ENCODE measurements around the gene TYK2. TPM values are rescaled to one million over a fixed set of nuclear protein-coding genes. Genes with fewer than 3 reads are reported as not detected.
A peak's percentile ranks its signal among the peaks of the same experiment; 100 is the strongest.

Gene TYK2
- total and polyA plus RNA-seq, 9 of the 15 experiments (the other 6 are each of a cell fraction or from before 2014, with no cell fraction given) = 15.0 to 182 (median 85.9) TPM

DNA sequence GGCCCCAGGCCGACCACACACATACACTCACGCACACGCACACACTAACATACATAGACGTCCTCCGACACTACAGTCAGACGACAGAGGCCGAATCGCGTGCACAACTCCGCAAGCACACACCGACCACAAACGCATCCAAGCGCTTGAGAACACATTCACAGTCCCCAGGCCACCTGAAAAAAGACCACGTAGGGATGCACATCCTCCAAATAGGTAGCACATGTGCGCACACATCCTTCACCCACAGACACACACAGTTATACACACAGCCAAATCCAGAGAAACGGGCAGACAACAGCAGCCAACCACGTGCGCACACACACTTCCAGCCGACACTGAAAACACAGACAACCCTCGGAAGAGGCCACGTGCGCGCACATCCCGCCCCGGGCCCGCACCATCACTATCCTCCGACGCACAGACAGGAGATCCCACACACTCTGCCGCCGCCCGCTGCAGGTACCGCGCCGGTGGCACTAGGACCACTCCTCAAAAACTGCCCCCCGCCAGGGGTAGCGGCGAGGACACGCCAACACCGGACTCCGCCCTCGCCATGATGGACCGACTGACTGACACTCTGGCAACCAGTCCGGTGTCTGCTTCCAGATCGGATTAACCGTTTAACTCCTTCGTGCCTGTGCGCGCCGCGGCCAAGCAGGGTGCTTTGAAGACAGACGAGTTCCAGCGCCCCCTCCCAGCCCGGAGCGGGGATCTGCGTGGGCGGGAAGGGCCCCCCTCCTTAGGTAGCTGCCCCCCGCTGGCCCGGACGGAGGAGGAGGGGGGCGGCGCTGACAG, 39.5 kb upstream of the TYK2 start (continued):
- TF ChIP-seq PHF8 (IDR thresholded peaks at IDR 0.05; ENCODE audit: borderline replicate concordance, low read length) = peak; percentile 55; the same call in 1 of the 2 replicates
- TF ChIP-seq GTF2F1 (IDR thresholded peaks at IDR 0.05; ENCODE audit: low read depth, low read length) = no peak
- TF ChIP-seq SREBF1 (IDR thresholded peaks at IDR 0.05; ENCODE audit: borderline replicate concordance, low read depth, low read length) = no peak
- peak; percentile 50 for TF ChIP-seq GABPB1 (CRISPR knock-in tag; IDR thresholded peaks at IDR 0.05)
- TF ChIP-seq CSDE1 (IDR thresholded peaks at IDR 0.05) = peak in 1 of 2 experiments; percentile 87; a peak in 3 of 4 replicates
- TF ChIP-seq SAP30 (IDR thresholded peaks at IDR 0.05; ENCODE audit: borderline replicate concordance, insufficient read depth, low read depth, low read length, poor library complexity, severe bottlenecking) = peak; percentile 92
- peak; percentile 64 for TF ChIP-seq CREM (IDR thresholded peaks at IDR 0.05; ENCODE audit: low read depth)
- TF ChIP-seq POLR2A (conservative IDR thresholded peaks at IDR 0.05) = peak; percentile 85
- TF ChIP-seq, protein P1, sequence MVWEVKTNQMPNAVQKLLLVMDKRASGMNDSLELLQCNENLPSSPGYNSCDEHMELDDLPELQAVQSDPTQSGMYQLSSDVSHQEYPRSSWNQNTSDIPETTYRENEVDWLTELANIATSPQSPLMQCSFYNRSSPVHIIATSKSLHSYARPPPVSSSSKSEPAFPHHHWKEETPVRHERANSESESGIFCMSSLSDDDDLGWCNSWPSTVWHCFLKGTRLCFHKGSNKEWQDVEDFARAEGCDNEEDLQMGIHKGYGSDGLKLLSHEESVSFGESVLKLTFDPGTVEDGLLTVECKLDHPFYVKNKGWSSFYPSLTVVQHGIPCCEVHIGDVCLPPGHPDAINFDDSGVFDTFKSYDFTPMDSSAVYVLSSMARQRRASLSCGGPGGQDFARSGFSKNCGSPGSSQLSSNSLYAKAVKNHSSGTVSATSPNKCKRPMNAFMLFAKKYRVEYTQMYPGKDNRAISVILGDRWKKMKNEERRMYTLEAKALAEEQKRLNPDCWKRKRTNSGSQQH (CRISPR knock-in tag; IDR thresholded peaks at IDR 0.05) = peak; percentile 54; the same call in 1 of the 2 replicates
- TF ChIP-seq, protein P2, sequence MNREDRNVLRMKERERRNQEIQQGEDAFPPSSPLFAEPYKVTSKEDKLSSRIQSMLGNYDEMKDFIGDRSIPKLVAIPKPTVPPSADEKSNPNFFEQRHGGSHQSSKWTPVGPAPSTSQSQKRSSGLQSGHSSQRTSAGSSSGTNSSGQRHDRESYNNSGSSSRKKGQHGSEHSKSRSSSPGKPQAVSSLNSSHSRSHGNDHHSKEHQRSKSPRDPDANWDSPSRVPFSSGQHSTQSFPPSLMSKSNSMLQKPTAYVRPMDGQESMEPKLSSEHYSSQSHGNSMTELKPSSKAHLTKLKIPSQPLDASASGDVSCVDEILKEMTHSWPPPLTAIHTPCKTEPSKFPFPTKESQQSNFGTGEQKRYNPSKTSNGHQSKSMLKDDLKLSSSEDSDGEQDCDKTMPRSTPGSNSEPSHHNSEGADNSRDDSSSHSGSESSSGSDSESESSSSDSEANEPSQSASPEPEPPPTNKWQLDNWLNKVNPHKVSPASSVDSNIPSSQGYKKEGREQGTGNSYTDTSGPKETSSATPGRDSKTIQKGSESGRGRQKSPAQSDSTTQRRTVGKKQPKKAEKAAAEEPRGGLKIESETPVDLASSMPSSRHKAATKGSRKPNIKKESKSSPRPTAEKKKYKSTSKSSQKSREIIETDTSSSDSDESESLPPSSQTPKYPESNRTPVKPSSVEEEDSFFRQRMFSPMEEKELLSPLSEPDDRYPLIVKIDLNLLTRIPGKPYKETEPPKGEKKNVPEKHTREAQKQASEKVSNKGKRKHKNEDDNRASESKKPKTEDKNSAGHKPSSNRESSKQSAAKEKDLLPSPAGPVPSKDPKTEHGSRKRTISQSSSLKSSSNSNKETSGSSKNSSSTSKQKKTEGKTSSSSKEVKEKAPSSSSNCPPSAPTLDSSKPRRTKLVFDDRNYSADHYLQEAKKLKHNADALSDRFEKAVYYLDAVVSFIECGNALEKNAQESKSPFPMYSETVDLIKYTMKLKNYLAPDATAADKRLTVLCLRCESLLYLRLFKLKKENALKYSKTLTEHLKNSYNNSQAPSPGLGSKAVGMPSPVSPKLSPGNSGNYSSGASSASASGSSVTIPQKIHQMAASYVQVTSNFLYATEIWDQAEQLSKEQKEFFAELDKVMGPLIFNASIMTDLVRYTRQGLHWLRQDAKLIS (CRISPR knock-in tag; IDR thresholded peaks at IDR 0.05) = 0 out of 2 replicates have a peak, but pooled peaks have one; percentile 43
- 0 out of 2 replicates have a peak, but pooled peaks have one; percentile 66 for TF ChIP-seq ZEB2 (IDR thresholded peaks at IDR 0.05)
- no peak for TF ChIP-seq ZNF174 (CRISPR knock-in tag; IDR thresholded peaks at IDR 0.05)
- peak; percentile 30; the same call in 1 of the 2 replicates for TF ChIP-seq CHD2 (IDR thresholded peaks at IDR 0.05; ENCODE audit: low read depth, low read length)
- no peak for TF ChIP-seq ESRRA (IDR thresholded peaks at IDR 0.05; ENCODE audit: borderline replicate concordance, low read depth)
- TF ChIP-seq ZNF785 (CRISPR knock-in tag; IDR thresholded peaks at IDR 0.05) = no peak
- TF ChIP-seq POLR2B (IDR thresholded peaks at IDR 0.05; ENCODE audit: low read depth, partially characterized antibody) = peak; percentile 62
- no peak for TF ChIP-seq ZNF3 (CRISPR knock-in tag; IDR thresholded peaks at IDR 0.05)
- TF ChIP-seq ZNF263 (CRISPR knock-in tag; IDR thresholded peaks at IDR 0.05; ENCODE audit: borderline replicate concordance) = peak; percentile 4; the same call in 1 of the 2 replicates
- TF ChIP-seq, protein P3, sequence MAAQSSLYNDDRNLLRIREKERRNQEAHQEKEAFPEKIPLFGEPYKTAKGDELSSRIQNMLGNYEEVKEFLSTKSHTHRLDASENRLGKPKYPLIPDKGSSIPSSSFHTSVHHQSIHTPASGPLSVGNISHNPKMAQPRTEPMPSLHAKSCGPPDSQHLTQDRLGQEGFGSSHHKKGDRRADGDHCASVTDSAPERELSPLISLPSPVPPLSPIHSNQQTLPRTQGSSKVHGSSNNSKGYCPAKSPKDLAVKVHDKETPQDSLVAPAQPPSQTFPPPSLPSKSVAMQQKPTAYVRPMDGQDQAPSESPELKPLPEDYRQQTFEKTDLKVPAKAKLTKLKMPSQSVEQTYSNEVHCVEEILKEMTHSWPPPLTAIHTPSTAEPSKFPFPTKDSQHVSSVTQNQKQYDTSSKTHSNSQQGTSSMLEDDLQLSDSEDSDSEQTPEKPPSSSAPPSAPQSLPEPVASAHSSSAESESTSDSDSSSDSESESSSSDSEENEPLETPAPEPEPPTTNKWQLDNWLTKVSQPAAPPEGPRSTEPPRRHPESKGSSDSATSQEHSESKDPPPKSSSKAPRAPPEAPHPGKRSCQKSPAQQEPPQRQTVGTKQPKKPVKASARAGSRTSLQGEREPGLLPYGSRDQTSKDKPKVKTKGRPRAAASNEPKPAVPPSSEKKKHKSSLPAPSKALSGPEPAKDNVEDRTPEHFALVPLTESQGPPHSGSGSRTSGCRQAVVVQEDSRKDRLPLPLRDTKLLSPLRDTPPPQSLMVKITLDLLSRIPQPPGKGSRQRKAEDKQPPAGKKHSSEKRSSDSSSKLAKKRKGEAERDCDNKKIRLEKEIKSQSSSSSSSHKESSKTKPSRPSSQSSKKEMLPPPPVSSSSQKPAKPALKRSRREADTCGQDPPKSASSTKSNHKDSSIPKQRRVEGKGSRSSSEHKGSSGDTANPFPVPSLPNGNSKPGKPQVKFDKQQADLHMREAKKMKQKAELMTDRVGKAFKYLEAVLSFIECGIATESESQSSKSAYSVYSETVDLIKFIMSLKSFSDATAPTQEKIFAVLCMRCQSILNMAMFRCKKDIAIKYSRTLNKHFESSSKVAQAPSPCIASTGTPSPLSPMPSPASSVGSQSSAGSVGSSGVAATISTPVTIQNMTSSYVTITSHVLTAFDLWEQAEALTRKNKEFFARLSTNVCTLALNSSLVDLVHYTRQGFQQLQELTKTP (IDR thresholded peaks at IDR 0.05; ENCODE audit: low read depth in 1 of 2, partially characterized antibody in 2 of 2) = no peak

All from K562 (cell line).